HepG2 (cell line): ENCODE results near the gene ENTPD6.

Source experiments
- GABPB1 ChIP-seq: IDR thresholded peaks from 2 replicates; pipeline ENCODE4 v1.6.1; 2016; ENCODE audit warnings: mild to moderate bottlenecking, missing genetic modification reagents, moderate library complexity, missing compliant biosample characterization
- NR2F6 ChIP-seq, 2 experiments: IDR thresholded peaks; 2 replicates each; pipeline ENCODE4 v1.6.1; 2016; ENCODE audit warnings: antibody characterized with exemption in 1 of 2, mild to moderate bottlenecking in 1 of 2
- PHF21A ChIP-seq: sonication (generic); formaldehyde crosslinking; IDR thresholded peaks from 2 replicates; pipeline ENCODE4 v1.5.0; 2020; ENCODE audit warnings: mild to moderate bottlenecking, missing genetic modification reagents
- POLR2A ChIP-seq, 2 experiments: IDR thresholded peaks; 2 replicates each; pipeline ENCODE4 v1.6.1; 2011; ENCODE audit warnings: low read depth in 2 of 2, low read length in 2 of 2, mild to moderate bottlenecking in 1 of 2, moderate library complexity in 1 of 2; ENCODE audit not compliant: insufficient read depth in 1 of 2
- TF ChIP-seq, protein P1 (sequence below): sonication (generic); formaldehyde crosslinking; IDR thresholded peaks from 2 replicates; pipeline ENCODE4 v1.5.0; 2020; ENCODE audit warnings: mild to moderate bottlenecking, missing genetic modification reagents, moderate library complexity
- TF ChIP-seq, protein P2 (sequence below): IDR thresholded peaks from 2 replicates; pipeline ENCODE4 v1.6.1; 2012; ENCODE audit warnings: inconsistent platforms
- TF ChIP-seq, protein P3 (sequence below): sonication (generic); formaldehyde crosslinking; IDR thresholded peaks from 2 replicates; pipeline ENCODE4 v1.4.0; 2020; ENCODE audit warnings: missing genetic modification reagents

DNA sequence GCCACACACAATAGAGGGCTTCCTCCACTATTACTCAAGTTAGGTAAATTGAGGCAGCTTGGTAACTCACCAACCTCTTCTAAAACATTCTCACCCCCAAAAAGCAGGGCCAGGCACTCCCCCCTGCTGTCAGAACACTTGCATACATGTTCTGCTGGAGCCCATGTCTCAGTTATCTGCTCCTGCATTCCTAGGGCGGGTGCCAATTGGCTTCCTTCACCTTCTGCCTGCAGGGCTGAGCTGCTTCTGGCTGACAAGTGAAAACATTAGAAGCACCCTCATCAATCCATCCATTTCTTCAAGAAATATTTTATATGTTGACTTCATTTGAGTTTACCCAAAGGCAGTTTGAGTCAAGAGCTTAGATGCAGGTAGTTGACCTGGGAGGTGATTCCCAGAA, 4.5 kb upstream of the ENTPD6 start:
- TF ChIP-seq NR2F6 (IDR thresholded peaks at IDR 0.05) (no peak), NR2F6 (CRISPR knock-in tag; IDR thresholded peaks at IDR 0.05) (no peak), PHF21A (no peak), POLR2A (IDR thresholded peaks at IDR 0.05; ENCODE audit: insufficient read depth in 1 of 2, low read depth in 2 of 2, low read length in 2 of 2) (no peak), GABPB1 (CRISPR knock-in tag) (no peak)
- TF ChIP-seq, protein P1, sequence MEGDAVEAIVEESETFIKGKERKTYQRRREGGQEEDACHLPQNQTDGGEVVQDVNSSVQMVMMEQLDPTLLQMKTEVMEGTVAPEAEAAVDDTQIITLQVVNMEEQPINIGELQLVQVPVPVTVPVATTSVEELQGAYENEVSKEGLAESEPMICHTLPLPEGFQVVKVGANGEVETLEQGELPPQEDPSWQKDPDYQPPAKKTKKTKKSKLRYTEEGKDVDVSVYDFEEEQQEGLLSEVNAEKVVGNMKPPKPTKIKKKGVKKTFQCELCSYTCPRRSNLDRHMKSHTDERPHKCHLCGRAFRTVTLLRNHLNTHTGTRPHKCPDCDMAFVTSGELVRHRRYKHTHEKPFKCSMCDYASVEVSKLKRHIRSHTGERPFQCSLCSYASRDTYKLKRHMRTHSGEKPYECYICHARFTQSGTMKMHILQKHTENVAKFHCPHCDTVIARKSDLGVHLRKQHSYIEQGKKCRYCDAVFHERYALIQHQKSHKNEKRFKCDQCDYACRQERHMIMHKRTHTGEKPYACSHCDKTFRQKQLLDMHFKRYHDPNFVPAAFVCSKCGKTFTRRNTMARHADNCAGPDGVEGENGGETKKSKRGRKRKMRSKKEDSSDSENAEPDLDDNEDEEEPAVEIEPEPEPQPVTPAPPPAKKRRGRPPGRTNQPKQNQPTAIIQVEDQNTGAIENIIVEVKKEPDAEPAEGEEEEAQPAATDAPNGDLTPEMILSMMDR (CRISPR knock-in tag), result no peak
- TF ChIP-seq, protein P2, sequence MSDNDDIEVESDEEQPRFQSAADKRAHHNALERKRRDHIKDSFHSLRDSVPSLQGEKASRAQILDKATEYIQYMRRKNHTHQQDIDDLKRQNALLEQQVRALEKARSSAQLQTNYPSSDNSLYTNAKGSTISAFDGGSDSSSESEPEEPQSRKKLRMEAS, result no peak
- TF ChIP-seq, protein P3, sequence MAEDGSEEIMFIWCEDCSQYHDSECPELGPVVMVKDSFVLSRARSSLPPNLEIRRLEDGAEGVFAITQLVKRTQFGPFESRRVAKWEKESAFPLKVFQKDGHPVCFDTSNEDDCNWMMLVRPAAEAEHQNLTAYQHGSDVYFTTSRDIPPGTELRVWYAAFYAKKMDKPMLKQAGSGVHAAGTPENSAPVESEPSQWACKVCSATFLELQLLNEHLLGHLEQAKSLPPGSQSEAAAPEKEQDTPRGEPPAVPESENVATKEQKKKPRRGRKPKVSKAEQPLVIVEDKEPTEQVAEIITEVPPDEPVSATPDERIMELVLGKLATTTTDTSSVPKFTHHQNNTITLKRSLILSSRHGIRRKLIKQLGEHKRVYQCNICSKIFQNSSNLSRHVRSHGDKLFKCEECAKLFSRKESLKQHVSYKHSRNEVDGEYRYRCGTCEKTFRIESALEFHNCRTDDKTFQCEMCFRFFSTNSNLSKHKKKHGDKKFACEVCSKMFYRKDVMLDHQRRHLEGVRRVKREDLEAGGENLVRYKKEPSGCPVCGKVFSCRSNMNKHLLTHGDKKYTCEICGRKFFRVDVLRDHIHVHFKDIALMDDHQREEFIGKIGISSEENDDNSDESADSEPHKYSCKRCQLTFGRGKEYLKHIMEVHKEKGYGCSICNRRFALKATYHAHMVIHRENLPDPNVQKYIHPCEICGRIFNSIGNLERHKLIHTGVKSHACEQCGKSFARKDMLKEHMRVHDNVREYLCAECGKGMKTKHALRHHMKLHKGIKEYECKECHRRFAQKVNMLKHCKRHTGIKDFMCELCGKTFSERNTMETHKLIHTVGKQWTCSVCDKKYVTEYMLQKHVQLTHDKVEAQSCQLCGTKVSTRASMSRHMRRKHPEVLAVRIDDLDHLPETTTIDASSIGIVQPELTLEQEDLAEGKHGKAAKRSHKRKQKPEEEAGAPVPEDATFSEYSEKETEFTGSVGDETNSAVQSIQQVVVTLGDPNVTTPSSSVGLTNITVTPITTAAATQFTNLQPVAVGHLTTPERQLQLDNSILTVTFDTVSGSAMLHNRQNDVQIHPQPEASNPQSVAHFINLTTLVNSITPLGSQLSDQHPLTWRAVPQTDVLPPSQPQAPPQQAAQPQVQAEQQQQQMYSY (CRISPR knock-in tag), result no peak
